SK-N-MC (cell line): ENCODE results near the gene NDRG3.

Experiments
- EZH2 ChIP-seq: fragments of 200-600 bp; sonication (generic); IDR thresholded peaks from one replicate; pipeline ENCODE4 v1.6.1; 2017; ENCODE audit warnings: antibody characterized with exemption
- FOXP2 ChIP-seq: optimal IDR thresholded peaks from 2 replicates; pipeline ENCODE3; 2011; ENCODE audit warnings: mild to moderate bottlenecking, moderate library complexity; ENCODE audit not compliant: insufficient read depth; ENCODE audit errors: extremely low read length, control extremely low read depth
- POLR2AphosphoS5 ChIP-seq: IDR thresholded peaks from 2 replicates; pipeline ENCODE4 v1.6.1; 2012; ENCODE audit warnings: mild to moderate bottlenecking, low read depth, low read length, borderline replicate concordance

GRCh38 chr20:36732456-36732855 lies 13.4 kb downstream of the NDRG3 start:
- no peak for TF ChIP-seq EZH2
- no peak for TF ChIP-seq POLR2AphosphoS5
- TF ChIP-seq FOXP2 = no peak
